MM.1S (cell line): Measurements from ENCODE around the gene ARFGEF2.
"Not testable (repeated sequence)": the region's sequence is repeated elsewhere in the genome, so short reads cannot be mapped to it uniquely, and the experiment has no call there.

Experiments
- DNase-seq: peaks from one replicate; pipeline ENCODE4 v3.0.0-alpha.2; 2015
- H2AFZ ChIP-seq: fragments of 300-600 bp; sonication (generic); 2 replicates; pipeline ENCODE4 v1.6.0; 2016; ENCODE audit warnings: antibody characterized with exemption, low read length
- H3F3A ChIP-seq: fragments of 300-600 bp; sonication (generic); 2 replicates; pipeline ENCODE4 v1.6.1; 2016; ENCODE audit warnings: mild to moderate bottlenecking, antibody characterized with exemption, low read length, moderate library complexity, mixed read lengths; ENCODE audit not compliant: insufficient read depth
- H3K27ac ChIP-seq: fragments of 300-600 bp; sonication (generic); 2 replicates; pipeline ENCODE4 v1.5.1; 2016; ENCODE audit warnings: mild to moderate bottlenecking, low read length
- H3K27me3 ChIP-seq: fragments of 300-600 bp; sonication (generic); replicated peaks from 2 replicates; pipeline ENCODE4 v1.6.0; 2016; ENCODE audit warnings: low read length; ENCODE audit not compliant: insufficient read depth
- H3K36me3 ChIP-seq: fragments of 300-600 bp; sonication (generic); replicated peaks from 2 replicates; pipeline ENCODE4 v1.6.1; 2016; ENCODE audit warnings: mild to moderate bottlenecking, low read length, mixed read lengths; ENCODE audit not compliant: insufficient read depth
- H3K4me1 ChIP-seq: fragments of 300-600 bp; sonication (generic); 2 replicates; pipeline ENCODE4 v1.6.1; 2016; ENCODE audit warnings: low read length, mixed read lengths
- H3K4me2 ChIP-seq: fragments of 300-600 bp; sonication (generic); 2 replicates; pipeline ENCODE4 v1.6.0; 2016; ENCODE audit warnings: low read depth, low read length
- H3K4me3 ChIP-seq: fragments of 300-600 bp; sonication (generic); 2 replicates; pipeline ENCODE4 v1.5.1; 2016; ENCODE audit warnings: low read length, mixed read lengths
- H3K79me2 ChIP-seq: fragments of 300-600 bp; sonication (generic); 2 replicates; pipeline ENCODE4 v1.6.1; 2016; ENCODE audit warnings: mixed run types, low read length, mixed read lengths
- H3K9ac ChIP-seq: fragments of 300-600 bp; sonication (generic); 2 replicates; pipeline ENCODE4 v1.6.1; 2016; ENCODE audit warnings: low read length, mixed read lengths
- H3K9me2 ChIP-seq: fragments of 300-600 bp; sonication (generic); replicated peaks from 2 replicates; pipeline ENCODE4 v1.6.1; 2016; ENCODE audit warnings: mild to moderate bottlenecking, low read length, mixed read lengths; ENCODE audit not compliant: insufficient read depth
- H3K9me3 ChIP-seq: fragments of 300-600 bp; sonication (generic); replicated peaks from 2 replicates; pipeline ENCODE4 v1.6.1; 2016; ENCODE audit warnings: mild to moderate bottlenecking, low read length, mixed read lengths; ENCODE audit not compliant: insufficient read depth
- H4K20me1 ChIP-seq: fragments of 300-600 bp; sonication (generic); 2 replicates; pipeline ENCODE4 v1.6.1; 2016; ENCODE audit warnings: mild to moderate bottlenecking, low read length, moderate library complexity, mixed read lengths; ENCODE audit not compliant: insufficient read depth
- CTCF ChIP-seq: fragments of 300-600 bp; sonication (generic); IDR thresholded peaks from 2 replicates; pipeline ENCODE4 v1.5.1; 2016; ENCODE audit warnings: antibody characterized with exemption, low read length, mixed read lengths
- EZH2 ChIP-seq: fragments of 300-600 bp; sonication (generic); optimal IDR thresholded peaks from 2 replicates; pipeline ENCODE3; 2017; ENCODE audit warnings: low read depth, mild to moderate bottlenecking, antibody characterized with exemption, low read length, mixed read lengths
- EZH2phosphoT487 ChIP-seq: fragments of 300-600 bp; sonication (generic); IDR thresholded peaks from 2 replicates; pipeline ENCODE4 v1.6.1; 2018; ENCODE audit warnings: antibody characterized with exemption, low read length

The ARFGEF2 gene

GRCh38 chr20:49063279-49063678 is 141.8 kb downstream of the ARFGEF2 start:
- Histone ChIP-seq H2AFZ (no peak overlapping the region), H3K27me3 (no peaks in the 10 kb centered on the region), H3F3A (no peaks in the 10 kb centered on the region), H4K20me1 (no peaks in the 10 kb centered on the region; the same call in 1 of the 2 replicates), H3K79me2 (peaks cover 65% of the 10 kb centered on the region), H3K4me2 (no peak overlapping the region), H3K9ac (no peak overlapping the region), H3K36me3 (peaks cover 18% of the 10 kb centered on the region; the same call in 1 of the 2 replicates), H3K9me3 (no peaks in the 10 kb centered on the region), H3K4me3 (no peak overlapping the region), H3K9me2 (no peaks in the 10 kb centered on the region), H3K4me1 (no peaks in the 10 kb centered on the region), H3K27ac (no peak overlapping the region)
- TF ChIP-seq CTCF, result no peak
- TF ChIP-seq EZH2phosphoT487, result no peak
- no peak for TF ChIP-seq EZH2
- no peak for DNase-seq

- Histone ChIP-seq H3K9me2 (no peaks in the 10 kb centered on the region), H3K9me3 (no peaks in the 10 kb centered on the region), H3F3A (no peaks in the 10 kb centered on the region), H2AFZ (no peak overlapping the region), H3K36me3 (peaks cover 24% of the 10 kb centered on the region), H3K27ac (no peak overlapping the region), H3K4me2 (no peak overlapping the region), H3K4me3 (no peak overlapping the region), H3K27me3 (no peaks in the 10 kb centered on the region), H4K20me1 (no peaks in the 10 kb centered on the region), H3K79me2 (peaks cover 34% of the 10 kb centered on the region), H3K4me1 (no peaks in the 10 kb centered on the region), H3K9ac (no peak overlapping the region)
- TF ChIP-seq EZH2phosphoT487 (no peak), CTCF (no peak), EZH2 (no peak)
- no peak for DNase-seq
These were observed 153.0 kb downstream of the ARFGEF2 start for GRCh38 chr20:49074521-49074920.

- H3K27me3 ChIP-seq, result no peaks in the 10 kb centered on the region
- H3K9me2 ChIP-seq, result no peaks in the 10 kb centered on the region
- H3K9ac ChIP-seq, result no peak overlapping the region
- H2AFZ ChIP-seq, result no peak overlapping the region
- H3K27ac ChIP-seq, result no peak overlapping the region
- H3K36me3 ChIP-seq, result peaks cover 14% of the 10 kb centered on the region
- TF ChIP-seq EZH2 (no peak), CTCF (no peak), EZH2phosphoT487 (no peak)
- H3K4me3 ChIP-seq, result no peak overlapping the region
- H3K79me2 ChIP-seq, result peaks cover 23% of the 10 kb centered on the region
- no peaks in the 10 kb centered on the region for H3K9me3 ChIP-seq
- DNase-seq, result no peak
- no peak overlapping the region for H3K4me2 ChIP-seq
- H3K4me1 ChIP-seq, result no peaks in the 10 kb centered on the region
- no peaks in the 10 kb centered on the region for H4K20me1 ChIP-seq
- no peaks in the 10 kb centered on the region for H3F3A ChIP-seq
These were observed 156.8 kb downstream of the ARFGEF2 start for GRCh38 chr20:49078310-49078709.

- not testable (repeated sequence) for H3F3A ChIP-seq, H3K27me3 ChIP-seq, DNase-seq, H3K27ac ChIP-seq, H2AFZ ChIP-seq, H3K9ac ChIP-seq, H4K20me1 ChIP-seq, H3K4me1 ChIP-seq, H3K9me2 ChIP-seq, H3K9me3 ChIP-seq, H3K4me3 ChIP-seq, H3K4me2 ChIP-seq
- H3K79me2 ChIP-seq, result peaks cover 22% of the 10 kb centered on the region
- H3K36me3 ChIP-seq, result peaks cover 27% of the 10 kb centered on the region
These were observed 160.8 kb downstream of the ARFGEF2 start for GRCh38 chr20:49082295-49082694.
